A673 (cell line): ENCODE results near the gene MACROH2A2. TPM values are rescaled to one million over a fixed set of nuclear protein-coding genes. Genes with fewer than 3 reads are reported as not detected.
A peak's percentile ranks its signal among the peaks of the same experiment; 100 is the strongest.

Experiments
- BruUV-seq: library from RNA; stranded (reverse); fragments of 400-500 nt; replicated peaks from 2 replicates; lab custom pipeline; 2021; lab: Mats Ljungman, UMichigan
- CTCF ChIA-PET: fragments of 300-600 bp; sonication (Branson Sonifier 250); formaldehyde crosslinking; loops from one replicate; lab custom pipeline; 2022; ENCODE audit warnings: antibody characterized with exemption; lab: Charles Lee
- POLR2A ChIA-PET: fragments of 300-600 bp; sonication (Branson Sonifier 250); formaldehyde crosslinking; loops from one replicate; lab custom pipeline; 2022; ENCODE audit warnings: antibody characterized with exemption; ENCODE audit not compliant: low non-redundant PET; lab: Charles Lee
- DNase-seq: peaks from one replicate; pipeline ENCODE4 v3.0.0-alpha.2; 2015; ENCODE audit warnings: low spot score
- H3K27ac ChIP-seq: fragments of 200-600 bp; sonication (generic); 2 replicates; pipeline ENCODE4 v1.5.1; 2016; ENCODE audit warnings: mixed run types, low read depth, mild to moderate bottlenecking, mixed read lengths, antibody characterized with exemption, low read length; ENCODE audit not compliant: poor library complexity, severe bottlenecking
- H3K27me3 ChIP-seq: fragments of 200-600 bp; sonication (generic); replicated peaks from 2 replicates; pipeline ENCODE4 v1.6.1; 2017; ENCODE audit warnings: mixed run types, low read depth, mild to moderate bottlenecking, mixed read lengths, antibody characterized with exemption, low read length; ENCODE audit not compliant: insufficient read depth, poor library complexity
- H3K36me3 ChIP-seq: fragments of 200-600 bp; sonication (generic); 2 replicates; pipeline ENCODE4 v1.6.1; 2016; ENCODE audit warnings: mixed run types, mild to moderate bottlenecking, mixed read lengths, antibody characterized with exemption, low read length; ENCODE audit not compliant: insufficient read depth, poor library complexity, severe bottlenecking
- H3K4me1 ChIP-seq: fragments of 200-600 bp; sonication (generic); 2 replicates; pipeline ENCODE4 v1.6.1; 2017; ENCODE audit warnings: mixed run types, mild to moderate bottlenecking, mixed read lengths, antibody characterized with exemption, low read length; ENCODE audit not compliant: insufficient read depth, poor library complexity, severe bottlenecking
- H3K4me3 ChIP-seq: fragments of 200-600 bp; sonication (generic); 2 replicates; pipeline ENCODE4 v1.5.1; 2016; ENCODE audit warnings: low read depth, mixed run types, mild to moderate bottlenecking, mixed read lengths, low read length; ENCODE audit not compliant: poor library complexity, severe bottlenecking
- H3K9me3 ChIP-seq: fragments of 200-600 bp; sonication (generic); 2 replicates; pipeline ENCODE4 v1.6.1; 2016; ENCODE audit warnings: mixed run types, low read depth, mild to moderate bottlenecking, mixed read lengths, antibody characterized with exemption, low read length; ENCODE audit not compliant: poor library complexity, severe bottlenecking
- CTCF ChIP-seq: fragments of 300-800, 200-600 bp; sonication (generic); conservative IDR thresholded peaks from 2 replicates; pipeline ENCODE4 v1.5.1; 2017; ENCODE audit warnings: low read depth, mild to moderate bottlenecking, antibody characterized with exemption, low read length, moderate library complexity, mixed read lengths
- EZH2 ChIP-seq: fragments of 200-600 bp; sonication (generic); IDR thresholded peaks from 2 replicates; pipeline ENCODE4 v1.6.1; 2017; ENCODE audit warnings: borderline replicate concordance, low read depth, mild to moderate bottlenecking, mixed read lengths, antibody characterized with exemption, low read length; ENCODE audit not compliant: poor library complexity, severe bottlenecking
- intact Hi-C: fragments of 100-400 bp; cut with micrococcal nuclease; formaldehyde crosslinking; loops from one replicate; pipeline ENCODE4 v1.10.0; 2022; ENCODE audit not compliant: unreplicated experiment
- total RNA-seq: library from RNA; stranded (reverse); gene quantifications from 2 replicates; pipeline ENCODE4 v1.2.3, GENCODE V29; 2021

The MACROH2A2 gene
- total RNA-seq, 1 experiment from 2014 or later = 301 TPM

DNA sequence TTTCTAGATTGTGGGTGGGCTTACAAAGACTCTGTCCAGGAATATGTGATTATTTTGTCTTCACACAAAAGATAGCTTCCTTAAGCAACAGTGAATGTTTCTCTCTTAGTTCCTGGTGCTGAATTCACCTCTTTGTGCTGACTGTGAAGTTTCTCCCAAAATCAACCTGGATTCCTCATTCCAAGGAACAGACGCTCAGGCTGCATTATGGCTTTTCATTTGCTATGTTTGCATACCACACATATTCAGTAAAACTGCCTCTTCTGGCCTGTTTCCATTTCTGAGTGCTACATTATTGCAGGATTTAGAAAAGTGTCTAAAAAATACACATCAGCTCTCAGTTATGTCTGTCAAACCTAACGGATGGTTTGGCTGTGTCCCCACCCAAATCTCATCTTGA lies 21.5 kb downstream of the MACROH2A2 start:
- Histone ChIP-seq H3K36me3 (peaks cover 46% of the 10 kb centered on the region), H3K27me3 (no peaks in the 10 kb centered on the region), H3K4me1 (peaks cover 6% of the 10 kb centered on the region), H3K4me3 (no peak overlapping the region), H3K9me3 (no peaks in the 10 kb centered on the region), H3K27ac (peak overlapping the region; percentile 2)
- TF ChIP-seq CTCF (no peak), EZH2 (no peak)
- BruUV-seq = no TSS peak
- CTCF ChIA-PET = no interaction called here
- DNase-seq = no peak
- POLR2A ChIA-PET = no interaction called here
- intact Hi-C loops = no loop called here

- BruUV-seq = no TSS peak
- no peak for DNase-seq
- Histone ChIP-seq H3K4me3 (no peak overlapping the region), H3K4me1 (no peaks in the 10 kb centered on the region), H3K27me3 (no peaks in the 10 kb centered on the region), H3K36me3 (peaks cover 52% of the 10 kb centered on the region), H3K9me3 (no peaks in the 10 kb centered on the region), H3K27ac (no peak overlapping the region)
- TF ChIP-seq CTCF = no peak
- TF ChIP-seq EZH2 = no peak
- POLR2A ChIA-PET = no interaction called here
- intact Hi-C loops = no loop called here
- CTCF ChIA-PET = no interaction called here
Observed at GRCh38 chr10:70074971-70075370, 22.3 kb downstream of the MACROH2A2 start.

DNA sequence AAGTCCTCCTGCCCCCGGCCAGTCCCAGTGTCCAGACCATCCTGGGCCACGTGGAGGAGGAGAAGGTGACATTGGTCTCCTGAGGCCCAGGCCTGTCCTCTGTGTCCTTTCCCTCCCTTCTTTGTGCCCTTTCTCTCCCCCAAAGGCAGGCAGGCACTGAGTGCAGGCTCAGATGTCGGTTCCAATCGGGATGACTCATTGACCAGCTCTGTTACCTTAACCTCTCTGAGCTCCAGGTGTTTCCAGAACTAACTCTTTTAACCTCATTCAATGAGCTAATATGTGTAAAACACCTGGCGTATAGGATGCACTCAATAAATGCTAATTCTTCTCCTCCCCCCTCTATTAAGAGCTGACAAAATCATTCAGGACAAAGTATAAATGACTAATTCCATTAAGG lies 25.7 kb downstream of the MACROH2A2 start:
- no TSS peak for BruUV-seq
- intact Hi-C loops = no loop called here
- Histone ChIP-seq H3K27ac (no peak overlapping the region), H3K4me3 (no peak overlapping the region), H3K27me3 (no peaks in the 10 kb centered on the region), H3K9me3 (no peaks in the 10 kb centered on the region), H3K36me3 (peaks cover 84% of the 10 kb centered on the region), H3K4me1 (no peaks in the 10 kb centered on the region)
- TF ChIP-seq CTCF (no peak), EZH2 (no peak)
- ChIA-PET POLR2A (no interaction called here), CTCF (no interaction called here)
- no peak for DNase-seq
